Adrenal gland (tissue), 5 donors: ENCODE data around the gene EEF1AKMT3.

Experiments used
- POLR2A ChIP-seq, 2 donors: fragments of 450-650 bp; IDR thresholded peaks; one replicate each; pipeline ENCODE4 v1.6.1; 2017; ENCODE audit warnings: antibody characterized with exemption in 2 of 2, mild to moderate bottlenecking in 2 of 2, moderate library complexity in 1 of 2
- TF ChIP-seq, protein P1 (sequence below), 6 experiments: fragments of 450-650 bp in 4 of 6; fragments of 200-600 bp in 2 of 6; sonication (generic) in 1 of 6; IDR thresholded peaks; 1 replicate in 5 of 6; 2 replicates in 1 of 6; pipeline versions ENCODE4 v1.5.1 to v1.8.0; 2016 to 2021; ENCODE audit warnings: antibody characterized with exemption in 6 of 6, mild to moderate bottlenecking in 2 of 6, moderate library complexity in 1 of 6
- donor health status: DM: no; HTN: no; CAD: no.

- no peak for TF ChIP-seq POLR2A (IDR thresholded peaks at IDR 0.05)
- TF ChIP-seq, protein P1, sequence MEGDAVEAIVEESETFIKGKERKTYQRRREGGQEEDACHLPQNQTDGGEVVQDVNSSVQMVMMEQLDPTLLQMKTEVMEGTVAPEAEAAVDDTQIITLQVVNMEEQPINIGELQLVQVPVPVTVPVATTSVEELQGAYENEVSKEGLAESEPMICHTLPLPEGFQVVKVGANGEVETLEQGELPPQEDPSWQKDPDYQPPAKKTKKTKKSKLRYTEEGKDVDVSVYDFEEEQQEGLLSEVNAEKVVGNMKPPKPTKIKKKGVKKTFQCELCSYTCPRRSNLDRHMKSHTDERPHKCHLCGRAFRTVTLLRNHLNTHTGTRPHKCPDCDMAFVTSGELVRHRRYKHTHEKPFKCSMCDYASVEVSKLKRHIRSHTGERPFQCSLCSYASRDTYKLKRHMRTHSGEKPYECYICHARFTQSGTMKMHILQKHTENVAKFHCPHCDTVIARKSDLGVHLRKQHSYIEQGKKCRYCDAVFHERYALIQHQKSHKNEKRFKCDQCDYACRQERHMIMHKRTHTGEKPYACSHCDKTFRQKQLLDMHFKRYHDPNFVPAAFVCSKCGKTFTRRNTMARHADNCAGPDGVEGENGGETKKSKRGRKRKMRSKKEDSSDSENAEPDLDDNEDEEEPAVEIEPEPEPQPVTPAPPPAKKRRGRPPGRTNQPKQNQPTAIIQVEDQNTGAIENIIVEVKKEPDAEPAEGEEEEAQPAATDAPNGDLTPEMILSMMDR (IDR thresholded peaks at IDR 0.05), result no peak
Observed at GRCh38 chr12:57796996-57797395, 24.6 kb downstream of the EEF1AKMT3 start.
